ENCODE results near the gene OSCP1.

Gene OSCP1

DNA sequence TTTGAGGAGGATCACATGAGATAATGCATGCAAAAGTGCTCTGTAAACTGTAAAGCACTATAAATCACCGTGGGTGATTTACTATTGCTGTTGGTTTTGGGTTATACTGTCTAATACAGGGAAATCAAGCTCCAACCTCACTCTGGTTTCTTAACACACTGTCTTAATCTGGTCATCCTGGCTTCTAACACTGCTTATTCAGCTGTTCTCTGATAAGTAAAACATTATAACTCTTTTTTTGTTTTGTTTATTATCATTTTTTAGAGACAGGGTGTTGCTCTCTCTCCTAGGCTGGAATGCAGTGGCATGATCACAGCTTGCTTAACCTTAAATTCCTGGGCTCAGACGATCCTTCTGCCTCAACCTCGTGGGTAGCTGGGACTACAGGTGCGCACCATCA lies 30.7 kb downstream of the OSCP1 start:
- H3K4me3 ChIP-seq (replicated peaks; ENCODE audit: low read depth, low read length): no peak overlapping the region
- TF ChIP-seq, protein P1, sequence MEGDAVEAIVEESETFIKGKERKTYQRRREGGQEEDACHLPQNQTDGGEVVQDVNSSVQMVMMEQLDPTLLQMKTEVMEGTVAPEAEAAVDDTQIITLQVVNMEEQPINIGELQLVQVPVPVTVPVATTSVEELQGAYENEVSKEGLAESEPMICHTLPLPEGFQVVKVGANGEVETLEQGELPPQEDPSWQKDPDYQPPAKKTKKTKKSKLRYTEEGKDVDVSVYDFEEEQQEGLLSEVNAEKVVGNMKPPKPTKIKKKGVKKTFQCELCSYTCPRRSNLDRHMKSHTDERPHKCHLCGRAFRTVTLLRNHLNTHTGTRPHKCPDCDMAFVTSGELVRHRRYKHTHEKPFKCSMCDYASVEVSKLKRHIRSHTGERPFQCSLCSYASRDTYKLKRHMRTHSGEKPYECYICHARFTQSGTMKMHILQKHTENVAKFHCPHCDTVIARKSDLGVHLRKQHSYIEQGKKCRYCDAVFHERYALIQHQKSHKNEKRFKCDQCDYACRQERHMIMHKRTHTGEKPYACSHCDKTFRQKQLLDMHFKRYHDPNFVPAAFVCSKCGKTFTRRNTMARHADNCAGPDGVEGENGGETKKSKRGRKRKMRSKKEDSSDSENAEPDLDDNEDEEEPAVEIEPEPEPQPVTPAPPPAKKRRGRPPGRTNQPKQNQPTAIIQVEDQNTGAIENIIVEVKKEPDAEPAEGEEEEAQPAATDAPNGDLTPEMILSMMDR (IDR thresholded peaks at IDR 0.05; ENCODE audit: low read depth, low read length, missing control alignments): no peak
- DNase-seq (ENCODE audit: extremely low read depth, low read depth): no peak

DNA sequence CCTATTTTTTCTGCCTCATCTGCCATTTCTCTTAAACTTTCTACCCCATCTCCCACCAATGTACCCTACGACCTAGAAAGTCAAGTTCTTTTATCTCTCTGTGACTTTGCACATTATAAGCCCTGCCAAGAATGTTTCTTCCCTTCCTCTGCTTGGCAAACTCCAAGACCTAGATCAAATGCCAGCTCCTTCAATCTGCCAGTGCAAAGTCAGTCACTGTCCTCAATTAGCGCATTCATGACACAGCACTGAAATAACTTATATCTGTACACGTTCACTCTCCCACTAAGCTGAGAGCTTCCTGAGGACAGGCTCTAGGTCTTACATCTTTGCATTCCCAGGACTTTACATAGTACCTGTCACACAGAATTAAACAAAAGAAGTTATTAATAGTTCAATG lies 31.1 kb downstream of the OSCP1 start:
- H3K4me3 ChIP-seq (replicated peaks; ENCODE audit: low read depth, low read length): no peak overlapping the region
- TF ChIP-seq, protein P1 (IDR thresholded peaks at IDR 0.05; ENCODE audit: low read depth, low read length, missing control alignments): no peak
- no peak for DNase-seq (ENCODE audit: extremely low read depth, low read depth)

DNA sequence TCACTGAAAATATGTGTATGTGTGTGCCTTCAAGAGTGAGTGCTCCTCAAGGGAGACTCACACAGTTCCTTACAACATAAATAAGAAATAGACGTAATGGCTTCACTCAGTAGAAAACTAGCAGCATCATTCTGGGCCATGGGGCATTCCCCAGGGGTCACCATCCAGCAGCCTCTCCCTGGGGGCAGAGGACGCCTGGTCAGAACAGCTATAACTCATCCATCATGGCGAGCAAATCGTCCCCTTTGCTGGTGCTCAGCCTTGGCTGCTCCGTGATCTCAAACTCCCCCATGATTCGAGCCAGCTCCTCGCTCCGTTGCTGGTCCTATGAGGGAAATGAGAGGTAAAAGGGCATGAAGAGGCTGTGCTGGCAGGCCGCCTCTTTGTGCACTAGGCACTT lies 32.3 kb downstream of the OSCP1 start:
- no peak for DNase-seq (ENCODE audit: extremely low read depth, low read depth)
- TF ChIP-seq, protein P1 (IDR thresholded peaks at IDR 0.05; ENCODE audit: low read depth, low read length, missing control alignments): no peak
- H3K4me3 ChIP-seq (replicated peaks; ENCODE audit: low read depth, low read length): no peak overlapping the region

DNA sequence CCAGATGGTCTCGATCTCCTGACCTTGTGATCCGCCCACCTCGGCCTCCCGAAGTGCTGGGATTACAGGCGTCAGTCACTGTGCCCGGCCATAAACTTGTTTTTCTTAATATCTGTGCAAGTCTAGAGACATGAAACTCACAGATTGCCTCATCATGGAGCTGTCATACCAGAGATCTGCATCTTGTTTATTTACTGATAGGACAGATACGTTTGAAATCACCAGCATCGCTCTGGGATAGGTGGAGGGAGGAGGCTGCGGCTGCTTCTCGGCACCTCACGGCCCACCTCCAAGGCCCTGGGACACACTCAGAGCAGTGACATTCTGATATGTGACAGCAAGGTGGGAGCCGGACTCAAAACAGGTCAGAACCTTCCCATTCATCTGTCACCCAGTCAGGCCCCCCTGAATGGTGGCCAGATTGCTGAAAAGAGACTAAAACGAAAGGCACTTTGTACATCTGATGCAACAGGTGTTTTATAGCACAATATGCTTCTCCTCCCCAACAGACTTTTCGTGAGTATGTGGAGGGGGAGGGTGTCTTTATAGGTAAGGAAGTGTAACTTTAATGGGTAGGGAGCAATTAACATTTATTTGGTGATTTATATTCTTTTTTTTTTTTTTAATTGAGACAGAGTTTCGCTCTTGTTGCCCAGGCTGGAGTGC lies 34.5 kb downstream of the OSCP1 start:
- TF ChIP-seq, protein P1 (IDR thresholded peaks at IDR 0.05; ENCODE audit: low read depth, low read length, missing control alignments): no peak
- H3K4me3 ChIP-seq (replicated peaks; ENCODE audit: low read depth, low read length): no peak overlapping the region
- no peak for DNase-seq (ENCODE audit: extremely low read depth, low read depth)

DNA sequence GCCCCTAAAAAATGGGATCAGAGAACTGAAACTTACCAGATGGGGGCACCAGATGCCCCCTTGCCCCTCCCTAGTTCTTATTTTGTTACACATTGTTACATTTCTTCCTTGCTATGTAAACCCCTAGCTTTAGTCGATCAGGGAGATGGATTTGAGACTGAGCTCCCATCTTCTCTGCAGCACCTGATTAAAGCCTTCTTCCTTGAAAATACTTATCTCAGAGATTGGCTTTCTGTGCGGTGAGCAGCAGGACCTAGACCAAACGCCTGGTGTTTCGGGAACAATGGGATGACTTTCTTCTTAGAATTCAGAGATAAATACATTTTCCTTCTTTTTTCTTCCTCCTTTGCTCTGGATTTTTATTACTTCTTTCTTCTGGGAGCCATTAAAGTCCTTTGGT lies 35.9 kb downstream of the OSCP1 start:
- no peak for DNase-seq (ENCODE audit: extremely low read depth, low read depth)
- H3K4me3 ChIP-seq (replicated peaks; ENCODE audit: low read depth, low read length): no peak overlapping the region
- TF ChIP-seq, protein P1 (IDR thresholded peaks at IDR 0.05; ENCODE audit: low read depth, low read length, missing control alignments): no peak

DNA sequence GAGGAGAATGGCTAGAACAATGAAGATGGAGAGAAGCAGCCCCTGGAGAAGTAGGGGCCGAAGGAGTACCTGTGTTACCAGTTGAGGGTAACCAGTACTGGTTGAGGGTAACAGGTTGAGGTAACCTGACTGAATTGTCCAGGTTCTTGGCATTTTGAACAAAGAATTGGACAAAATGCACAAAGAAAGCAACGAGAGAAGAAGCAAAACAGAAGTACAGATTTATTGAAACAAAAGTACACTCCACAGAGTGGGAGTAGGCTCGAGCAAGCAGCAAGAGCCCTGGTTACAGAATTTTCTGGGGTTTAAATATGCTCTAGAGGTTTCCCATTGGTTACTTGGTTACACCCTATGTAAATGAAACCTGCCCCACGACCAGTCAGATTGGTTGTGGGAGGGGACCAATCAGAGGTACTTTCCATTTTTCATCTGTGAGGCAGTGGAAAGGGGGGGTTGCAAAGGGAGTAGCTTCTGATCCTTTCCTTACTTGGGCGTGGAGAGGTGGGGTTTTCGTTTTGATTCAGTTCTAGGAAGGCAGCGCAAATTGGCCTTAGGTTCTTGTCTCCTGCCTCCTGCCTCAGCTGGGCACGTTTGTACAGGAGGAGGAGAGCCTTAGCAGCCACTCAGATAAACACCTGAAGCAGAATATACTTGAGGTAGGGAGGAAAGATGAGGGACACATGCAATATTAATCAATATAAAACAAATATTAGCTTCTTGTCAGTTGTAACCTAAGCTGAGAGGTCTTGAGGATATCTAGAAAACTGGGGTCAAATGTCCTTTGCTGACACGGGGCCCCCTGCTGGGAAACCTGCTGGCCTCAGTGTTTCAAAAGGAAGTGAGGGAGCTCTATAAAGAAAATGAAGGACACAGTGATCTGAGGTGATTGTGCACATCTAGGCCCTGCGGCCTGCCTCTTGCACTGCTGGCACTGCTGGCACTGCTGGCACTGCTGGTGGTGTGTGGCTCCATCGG lies 38.3 kb downstream of the OSCP1 start:
- no peak for DNase-seq (ENCODE audit: extremely low read depth, low read depth)
- TF ChIP-seq, protein P1 (IDR thresholded peaks at IDR 0.05; ENCODE audit: low read depth, low read length, missing control alignments): no peak
- H3K4me3 ChIP-seq (replicated peaks; ENCODE audit: low read depth, low read length): no peak overlapping the region
